ENCODE data around the gene FAXC.

DNA sequence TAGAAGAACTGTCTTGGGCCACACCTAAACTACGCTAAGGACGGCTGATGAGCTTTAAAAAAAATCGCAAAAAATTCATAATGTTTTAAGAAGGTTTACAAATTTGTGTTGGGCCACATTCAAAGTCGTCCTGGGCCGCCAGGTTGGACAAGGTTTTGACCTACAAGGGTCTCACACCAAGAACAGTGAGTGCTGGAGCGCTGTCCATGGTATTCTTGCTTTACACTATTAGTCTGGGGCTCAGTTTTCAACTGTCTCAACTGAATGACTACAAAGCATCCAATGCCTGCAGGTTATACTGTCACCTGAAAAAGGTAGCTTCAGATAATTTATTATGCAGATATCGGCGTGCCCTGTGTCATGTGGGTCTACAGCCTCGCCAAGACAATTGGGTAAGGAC lies 3.7 kb upstream of the FAXC start:
- TF ChIP-seq, protein P1, sequence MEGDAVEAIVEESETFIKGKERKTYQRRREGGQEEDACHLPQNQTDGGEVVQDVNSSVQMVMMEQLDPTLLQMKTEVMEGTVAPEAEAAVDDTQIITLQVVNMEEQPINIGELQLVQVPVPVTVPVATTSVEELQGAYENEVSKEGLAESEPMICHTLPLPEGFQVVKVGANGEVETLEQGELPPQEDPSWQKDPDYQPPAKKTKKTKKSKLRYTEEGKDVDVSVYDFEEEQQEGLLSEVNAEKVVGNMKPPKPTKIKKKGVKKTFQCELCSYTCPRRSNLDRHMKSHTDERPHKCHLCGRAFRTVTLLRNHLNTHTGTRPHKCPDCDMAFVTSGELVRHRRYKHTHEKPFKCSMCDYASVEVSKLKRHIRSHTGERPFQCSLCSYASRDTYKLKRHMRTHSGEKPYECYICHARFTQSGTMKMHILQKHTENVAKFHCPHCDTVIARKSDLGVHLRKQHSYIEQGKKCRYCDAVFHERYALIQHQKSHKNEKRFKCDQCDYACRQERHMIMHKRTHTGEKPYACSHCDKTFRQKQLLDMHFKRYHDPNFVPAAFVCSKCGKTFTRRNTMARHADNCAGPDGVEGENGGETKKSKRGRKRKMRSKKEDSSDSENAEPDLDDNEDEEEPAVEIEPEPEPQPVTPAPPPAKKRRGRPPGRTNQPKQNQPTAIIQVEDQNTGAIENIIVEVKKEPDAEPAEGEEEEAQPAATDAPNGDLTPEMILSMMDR (IDR thresholded peaks at IDR 0.05): no peak
- no peak for TF ChIP-seq POLR2A (IDR thresholded peaks at IDR 0.05)

Measured in ovary (tissue), 3 donors.